ENCODE data around the gene HMG20A. TPM values are rescaled to one million over a fixed set of nuclear protein-coding genes. Genes with fewer than 3 reads are reported as not detected.

The HMG20A gene
- total and polyA plus RNA-seq, 2 of the 13 experiments (the other 11 are each of a cell fraction or from before 2014, with no cell fraction given), result 28.0 to 35.2 TPM

- no peak for TF ChIP-seq ZNF747 (CRISPR knock-in tag; IDR thresholded peaks at IDR 0.05; ENCODE audit: borderline replicate concordance)
Measured at GRCh38 chr15:77392762-77393470, 27.8 kb upstream of the HMG20A start (continued).

GRCh38 chr15:77393471-77393840 is 27.2 kb upstream of the HMG20A start:
- peaks cover 32% of the 10 kb centered on the region for H3K79me2 ChIP-seq (ENCODE audit: insufficient read depth, low read length)
- ATAC-seq, result no peak
- TF ChIP-seq ZNF207 (IDR thresholded peaks at IDR 0.05; ENCODE audit: borderline replicate concordance) (no peak), ZNF552 (CRISPR knock-in tag; IDR thresholded peaks at IDR 0.05; ENCODE audit: borderline replicate concordance) (no peak), ZNF569 (CRISPR knock-in tag; IDR thresholded peaks at IDR 0.05; ENCODE audit: borderline replicate concordance) (no peak), ZNF430 (CRISPR knock-in tag; IDR thresholded peaks at IDR 0.05) (no peak), ZNF264 (CRISPR knock-in tag; IDR thresholded peaks at IDR 0.05) (no peak), ZNF530 (CRISPR knock-in tag; IDR thresholded peaks at IDR 0.05; ENCODE audit: low read depth) (no peak), ZFP37 (CRISPR knock-in tag; IDR thresholded peaks at IDR 0.05; ENCODE audit: borderline replicate concordance) (no peak), ZNF296 (CRISPR knock-in tag; conservative IDR thresholded peaks at IDR 0.05) (no peak), PHF20 (CRISPR knock-in tag; IDR thresholded peaks at IDR 0.05) (no peak), ZNF563 (CRISPR knock-in tag; IDR thresholded peaks at IDR 0.05) (no peak), SPEN (CRISPR knock-in tag; IDR thresholded peaks at IDR 0.05; ENCODE audit: low read depth) (no peak), PRPF4 (IDR thresholded peaks at IDR 0.05; ENCODE audit: low read depth, low read length, poor library complexity, severe bottlenecking) (no peak), ZNF224 (CRISPR knock-in tag; IDR thresholded peaks at IDR 0.05) (no peak), CCAR2 (optimal IDR thresholded peaks at IDR 0.05; ENCODE audit: low read depth, low read length) (no peak), TERF1 (CRISPR knock-in tag; IDR thresholded peaks at IDR 0.05) (no peak), MAZ (IDR thresholded peaks at IDR 0.05; ENCODE audit: borderline replicate concordance, low read depth, low read length) (no peak), MAZ (CRISPR knock-in tag; IDR thresholded peaks at IDR 0.05; ENCODE audit: low read depth) (no peak)
- in situ Hi-C loops (cut with HindIII; ENCODE audit: extremely low pct_ligation_motif_present, low pct_unique_long_range_greater_than_20kb) (no loop called here), intact Hi-C loops (cut with micrococcal nuclease; ENCODE audit: unreplicated experiment) (no loop called here)
- H4K20me1 ChIP-seq (ENCODE audit: insufficient read depth, low read length), result peaks cover 9% of the 10 kb centered on the region; the same call in 1 of the 2 replicates
- FAIRE-seq, result no peak
- H3K36me3 ChIP-seq (replicated peaks in 1 of 2; ENCODE audit: control insufficient read depth in 1 of 2, insufficient read depth in 2 of 2, low read length in 2 of 2), result peaks cover 0 to 4% of the 10 kb centered on the region in 2 experiments; a peak in 1 of 5 replicates
- no peak overlapping the region for H3K9ac ChIP-seq (ENCODE audit: insufficient read depth, low read depth, low read length)
- ChIA-PET CTCF (ENCODE audit: low intra/inter-chr PET ratio, low total read pairs) (no interaction called here), POLR2A (no interaction called here)
- H3K27me3 ChIP-seq (ENCODE audit: control insufficient read depth in 1 of 2, insufficient read depth in 2 of 2, low read length in 2 of 2), result no peaks in the 10 kb centered on the region
- no peak overlapping the region for H3K27ac ChIP-seq (ENCODE audit: extremely low read length, insufficient read depth, low read length)
- peaks cover 12% of the 10 kb centered on the region for H3K9me3 ChIP-seq (ENCODE audit: low read length)
- no peaks in the 10 kb centered on the region for H3K4me1 ChIP-seq (ENCODE audit: insufficient read depth, low read length)
- H3K4me2 ChIP-seq (ENCODE audit: low read depth, low read length), result no peak overlapping the region
- BruUV-seq (replicated peaks), result no TSS peak
- H3K4me3 ChIP-seq (replicated peaks in 1 of 3; ENCODE audit: insufficient read depth in 1 of 3, low read depth in 2 of 3, low read length in 3 of 3), result no peak overlapping the region
- H2AFZ ChIP-seq (ENCODE audit: low read length), result no peak overlapping the region
- no peak for DNase-seq (ENCODE audit: low spot score)

All from HepG2 (cell line).